Measurements from ENCODE around the gene PRAC2. TPM values are rescaled to one million over a fixed set of nuclear protein-coding genes. Genes with fewer than 3 reads are reported as not detected.
A peak's percentile ranks its signal among the peaks of the same experiment; 100 is the strongest.

Gene PRAC2
- polyA plus RNA-seq, 1 of the 3 experiments (the other 2 are of a cell fraction) = not detected

DNA sequence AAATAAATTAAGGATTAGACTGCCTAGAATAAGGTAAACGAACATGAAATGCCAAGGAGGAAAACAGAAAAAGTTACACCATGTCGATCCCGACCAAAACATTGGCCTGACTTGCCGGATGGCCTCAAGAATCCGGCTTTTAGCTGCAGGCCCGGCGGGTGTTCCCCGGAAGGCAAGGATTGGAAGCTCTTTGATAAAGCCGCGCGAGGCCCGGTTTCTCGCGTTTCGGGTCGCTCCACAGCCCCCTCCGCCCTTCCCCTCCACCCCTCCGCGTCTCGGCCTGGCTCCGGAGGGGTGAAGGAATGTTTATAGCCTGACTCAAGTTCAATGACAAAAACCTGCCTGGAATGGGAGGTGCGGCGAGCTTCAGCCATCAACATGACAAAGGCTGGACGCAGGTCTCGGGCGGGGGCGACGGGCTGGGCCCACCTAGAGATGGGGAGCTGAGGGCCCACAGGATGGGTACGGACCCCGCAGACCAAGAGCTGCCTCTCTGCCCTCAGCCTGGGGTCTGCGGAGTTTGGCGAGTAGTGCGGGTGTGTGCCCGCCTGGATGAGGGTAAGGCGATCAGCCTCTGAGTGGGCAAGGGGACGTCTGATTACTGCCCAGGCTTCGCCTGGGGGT is 3.2 kb upstream of the PRAC2 start:
- no peaks in the 10 kb centered on the region for H3K4me1 ChIP-seq (ENCODE audit: control insufficient read depth in 1 of 2, insufficient read depth in 2 of 2, low read depth in 1 of 2, low read length in 1 of 2)
- peaks cover 5% of the 10 kb centered on the region; the same call in 1 of the 2 replicates for H4K20me1 ChIP-seq (ENCODE audit: insufficient read depth)
- H3K9ac ChIP-seq = no peak overlapping the region
- no peak overlapping the region for H3K27ac ChIP-seq (ENCODE audit: low read depth in 2 of 2, low read length in 1 of 2)
- H3K9me2 ChIP-seq = no peaks in the 10 kb centered on the region
- peak; percentile 47 for DNase-seq
- H3K36me3 ChIP-seq (replicated peaks in 1 of 2; ENCODE audit: control insufficient read depth in 1 of 2, insufficient read depth in 2 of 2, low read length in 1 of 2) = no peaks in the 10 kb centered on the region
- H3K79me2 ChIP-seq (ENCODE audit: insufficient read depth) = no peaks in the 10 kb centered on the region
- no peaks in the 10 kb centered on the region for H3K9me3 ChIP-seq
- no peak overlapping the region for H3K4me2 ChIP-seq
- no peak overlapping the region for H2AFZ ChIP-seq (ENCODE audit: low read depth)
- CTCF ChIA-PET = interaction anchor here (0.8 to 13.9 kb wide), 7 partner anchors 48 to 313 kb away, joined by 3 to 328 read pairs (median 4); no protein-coding TSS in a partner anchor
- 32% methylated on average over 35 of the region's 37 CpGs for WGBS (ENCODE audit: low lambda C conversion rate)
- peaks cover 94% of the 10 kb centered on the region for H3K27me3 ChIP-seq (ENCODE audit: insufficient read depth)
- no peak for TF ChIP-seq GABPA (IDR thresholded peaks at IDR 0.05; ENCODE audit: low read depth)
- TF ChIP-seq FOSL2 (IDR thresholded peaks at IDR 0.05; ENCODE audit: borderline replicate concordance, low read depth) = no peak
- TF ChIP-seq GATA2 (CRISPR knock-in tag; IDR thresholded peaks at IDR 0.05) = no peak
- no peak for TF ChIP-seq SIN3A (IDR thresholded peaks at IDR 0.05; ENCODE audit: borderline replicate concordance, low read depth, low read length)
- TF ChIP-seq, protein P1, sequence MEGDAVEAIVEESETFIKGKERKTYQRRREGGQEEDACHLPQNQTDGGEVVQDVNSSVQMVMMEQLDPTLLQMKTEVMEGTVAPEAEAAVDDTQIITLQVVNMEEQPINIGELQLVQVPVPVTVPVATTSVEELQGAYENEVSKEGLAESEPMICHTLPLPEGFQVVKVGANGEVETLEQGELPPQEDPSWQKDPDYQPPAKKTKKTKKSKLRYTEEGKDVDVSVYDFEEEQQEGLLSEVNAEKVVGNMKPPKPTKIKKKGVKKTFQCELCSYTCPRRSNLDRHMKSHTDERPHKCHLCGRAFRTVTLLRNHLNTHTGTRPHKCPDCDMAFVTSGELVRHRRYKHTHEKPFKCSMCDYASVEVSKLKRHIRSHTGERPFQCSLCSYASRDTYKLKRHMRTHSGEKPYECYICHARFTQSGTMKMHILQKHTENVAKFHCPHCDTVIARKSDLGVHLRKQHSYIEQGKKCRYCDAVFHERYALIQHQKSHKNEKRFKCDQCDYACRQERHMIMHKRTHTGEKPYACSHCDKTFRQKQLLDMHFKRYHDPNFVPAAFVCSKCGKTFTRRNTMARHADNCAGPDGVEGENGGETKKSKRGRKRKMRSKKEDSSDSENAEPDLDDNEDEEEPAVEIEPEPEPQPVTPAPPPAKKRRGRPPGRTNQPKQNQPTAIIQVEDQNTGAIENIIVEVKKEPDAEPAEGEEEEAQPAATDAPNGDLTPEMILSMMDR (IDR thresholded peaks at IDR 0.05) = no peak
- no peak for TF ChIP-seq USF2 (IDR thresholded peaks at IDR 0.05; ENCODE audit: borderline replicate concordance, low read depth, low read length)
- TF ChIP-seq, protein P2, sequence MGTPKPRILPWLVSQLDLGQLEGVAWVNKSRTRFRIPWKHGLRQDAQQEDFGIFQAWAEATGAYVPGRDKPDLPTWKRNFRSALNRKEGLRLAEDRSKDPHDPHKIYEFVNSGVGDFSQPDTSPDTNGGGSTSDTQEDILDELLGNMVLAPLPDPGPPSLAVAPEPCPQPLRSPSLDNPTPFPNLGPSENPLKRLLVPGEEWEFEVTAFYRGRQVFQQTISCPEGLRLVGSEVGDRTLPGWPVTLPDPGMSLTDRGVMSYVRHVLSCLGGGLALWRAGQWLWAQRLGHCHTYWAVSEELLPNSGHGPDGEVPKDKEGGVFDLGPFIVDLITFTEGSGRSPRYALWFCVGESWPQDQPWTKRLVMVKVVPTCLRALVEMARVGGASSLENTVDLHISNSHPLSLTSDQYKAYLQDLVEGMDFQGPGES (IDR thresholded peaks at IDR 0.05; ENCODE audit: low read depth, low read length) = no peak
- TF ChIP-seq SMC3 (IDR thresholded peaks at IDR 0.05; ENCODE audit: low read depth, low read length) = no peak
- TF ChIP-seq RAD21 (IDR thresholded peaks at IDR 0.05; ENCODE audit: low read length) = no peak
- TF ChIP-seq, protein P3, sequence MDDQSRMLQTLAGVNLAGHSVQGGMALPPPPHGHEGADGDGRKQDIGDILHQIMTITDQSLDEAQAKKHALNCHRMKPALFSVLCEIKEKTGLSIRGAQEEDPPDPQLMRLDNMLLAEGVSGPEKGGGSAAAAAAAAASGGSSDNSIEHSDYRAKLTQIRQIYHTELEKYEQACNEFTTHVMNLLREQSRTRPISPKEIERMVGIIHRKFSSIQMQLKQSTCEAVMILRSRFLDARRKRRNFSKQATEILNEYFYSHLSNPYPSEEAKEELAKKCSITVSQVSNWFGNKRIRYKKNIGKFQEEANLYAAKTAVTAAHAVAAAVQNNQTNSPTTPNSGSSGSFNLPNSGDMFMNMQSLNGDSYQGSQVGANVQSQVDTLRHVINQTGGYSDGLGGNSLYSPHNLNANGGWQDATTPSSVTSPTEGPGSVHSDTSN (IDR thresholded peaks at IDR 0.05) = no peak
- TF ChIP-seq JUND (IDR thresholded peaks at IDR 0.05) = no peak
- TF ChIP-seq MXI1 (IDR thresholded peaks at IDR 0.05; ENCODE audit: low read depth, low read length) = no peak
- TF ChIP-seq MAX (IDR thresholded peaks at IDR 0.05; ENCODE audit: low read depth) = no peak
- no peak for TF ChIP-seq MEF2A (IDR thresholded peaks at IDR 0.05; ENCODE audit: borderline replicate concordance, low read depth)
- H3F3A ChIP-seq (replicated peaks; ENCODE audit: insufficient read depth) = peaks cover 3% of the 10 kb centered on the region
- POLR2A ChIA-PET = no interaction called here
- H3K4me3 ChIP-seq (ENCODE audit: low read depth in 2 of 2, low read length in 1 of 2) = no peak overlapping the region
